ENCODE results near the gene KCNQ4.

Gene KCNQ4

DNA sequence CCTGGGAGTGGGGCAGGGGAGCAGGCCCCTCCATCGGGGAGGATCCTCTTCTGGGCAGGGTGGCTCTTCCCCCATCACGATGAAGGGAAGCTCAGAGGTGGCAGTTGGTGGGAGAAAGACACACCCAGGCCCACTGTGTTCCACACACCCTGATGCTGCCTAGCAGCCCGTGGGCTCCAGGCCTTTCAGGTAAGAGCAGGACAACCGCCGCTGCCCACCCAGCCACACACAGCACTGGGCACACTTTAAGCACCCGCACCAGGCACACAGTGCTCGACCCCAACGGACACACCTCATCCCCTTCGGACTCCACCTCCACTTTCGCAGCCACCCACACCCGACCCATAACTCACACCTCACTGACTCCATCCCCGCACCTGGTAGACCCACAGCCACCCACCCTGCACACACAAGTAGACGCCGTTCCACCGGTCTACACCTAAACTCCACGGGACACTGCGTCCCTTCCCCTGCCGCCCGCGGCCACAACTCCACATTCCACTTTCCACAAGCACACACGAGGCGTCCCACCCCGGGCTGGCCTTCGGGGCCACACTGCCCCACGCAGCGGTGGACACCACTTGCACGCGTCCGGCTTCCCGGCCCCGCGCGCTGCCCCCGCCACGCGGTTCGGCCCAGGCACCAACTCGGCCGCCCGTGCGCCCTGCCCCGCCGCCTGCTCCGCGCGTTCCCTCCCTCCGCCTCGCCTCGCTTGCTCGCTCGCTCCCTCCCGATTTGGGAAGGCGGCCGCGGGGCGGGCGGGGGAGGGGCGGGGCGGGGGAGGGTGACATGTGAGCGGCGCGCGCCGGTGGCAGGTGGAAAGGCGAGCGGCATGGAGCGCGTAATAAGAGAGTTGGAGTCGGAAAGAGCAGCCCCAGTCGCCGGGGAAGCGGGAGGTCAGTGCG, at the start of gene KCNQ4:
Gene KCNQ4 (plus strand): TSS at position 787 of the 905 bp plus-strand sequence. CDS start 307 bp downstream, outside the sequence.
- DNase-seq (ENCODE audit: low read depth in 2 of 2) = no peak

DNA sequence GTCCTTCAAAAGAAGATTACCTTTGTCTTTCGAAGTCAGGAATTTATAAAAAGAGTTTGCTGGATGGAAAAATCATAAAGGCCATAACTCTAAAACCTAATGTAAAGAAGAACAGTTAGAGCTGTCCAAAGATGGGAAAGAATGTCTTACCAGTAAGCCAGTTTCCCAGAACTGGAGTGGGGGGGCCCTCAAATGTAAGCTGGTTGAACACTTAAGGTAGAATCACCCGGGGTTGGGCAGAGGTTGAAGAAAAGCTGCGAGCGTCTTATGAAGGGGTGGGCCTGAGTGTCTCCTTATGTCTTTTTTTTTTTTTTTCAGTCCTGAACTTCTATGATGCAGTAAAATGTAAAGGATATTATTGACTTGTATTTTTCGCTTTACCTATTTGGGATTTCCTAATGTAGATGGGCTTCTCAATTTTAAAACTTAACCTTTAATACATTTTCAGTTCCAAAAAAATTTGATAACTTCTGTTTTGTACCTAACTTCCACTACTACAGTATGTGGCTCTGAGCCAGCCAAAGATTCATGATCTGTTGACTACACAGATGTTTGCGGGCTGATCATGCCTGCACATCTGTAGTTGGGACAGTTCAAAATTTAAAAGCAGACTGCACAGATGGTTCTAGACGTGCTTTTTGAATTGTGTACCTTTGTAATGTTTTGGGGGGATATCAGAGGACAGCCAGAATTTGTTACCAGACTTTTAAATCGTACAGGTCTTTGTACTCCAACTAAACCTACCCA, 48.5 kb upstream of the KCNQ4 start:
- DNase-seq (ENCODE audit: low read depth in 2 of 2) = no peak

DNA sequence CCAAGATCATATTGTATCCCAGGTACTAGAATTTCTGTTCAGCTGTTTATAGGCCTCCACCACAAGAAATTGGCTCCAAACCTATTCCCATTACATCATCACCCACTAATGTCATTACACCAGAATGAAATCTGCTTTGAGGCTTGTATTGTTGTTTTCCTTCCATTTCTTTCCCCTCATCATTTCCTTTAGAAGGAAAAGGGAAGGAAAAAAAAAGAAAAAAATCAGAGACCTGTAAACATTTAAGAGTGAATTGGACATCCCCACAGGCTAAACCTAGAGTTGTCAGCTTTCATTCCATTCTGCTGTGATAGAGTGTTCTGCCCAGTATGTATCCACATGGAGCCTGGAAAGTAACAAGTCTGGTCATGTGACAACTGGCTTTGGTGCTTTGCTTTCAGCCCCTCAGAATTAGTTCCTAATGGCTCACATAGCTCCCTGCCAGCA, 47.5 kb upstream of the KCNQ4 start:
- DNase-seq (ENCODE audit: low read depth in 2 of 2) = no peak

DNA sequence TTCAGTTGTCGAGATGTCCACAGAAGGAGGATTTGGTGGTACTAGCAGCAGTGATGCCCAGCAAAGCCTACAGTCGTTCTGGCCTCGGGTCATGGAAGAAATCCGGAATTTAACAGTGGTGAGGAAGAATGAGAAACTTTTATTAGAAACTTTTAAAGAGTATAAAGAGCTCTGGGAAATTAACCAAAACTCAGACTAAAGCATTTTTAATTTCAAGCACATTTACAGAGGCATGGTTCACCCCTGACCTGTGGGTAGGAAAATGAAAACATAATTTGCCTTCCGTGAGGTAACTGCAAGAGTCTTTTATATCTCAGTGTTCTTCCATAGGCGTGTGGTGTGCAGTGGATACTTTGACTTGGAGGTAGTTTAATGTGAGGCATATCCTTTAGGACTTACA, 44.8 kb upstream of the KCNQ4 start:
- DNase-seq (ENCODE audit: low read depth in 2 of 2) = no peak

DNA sequence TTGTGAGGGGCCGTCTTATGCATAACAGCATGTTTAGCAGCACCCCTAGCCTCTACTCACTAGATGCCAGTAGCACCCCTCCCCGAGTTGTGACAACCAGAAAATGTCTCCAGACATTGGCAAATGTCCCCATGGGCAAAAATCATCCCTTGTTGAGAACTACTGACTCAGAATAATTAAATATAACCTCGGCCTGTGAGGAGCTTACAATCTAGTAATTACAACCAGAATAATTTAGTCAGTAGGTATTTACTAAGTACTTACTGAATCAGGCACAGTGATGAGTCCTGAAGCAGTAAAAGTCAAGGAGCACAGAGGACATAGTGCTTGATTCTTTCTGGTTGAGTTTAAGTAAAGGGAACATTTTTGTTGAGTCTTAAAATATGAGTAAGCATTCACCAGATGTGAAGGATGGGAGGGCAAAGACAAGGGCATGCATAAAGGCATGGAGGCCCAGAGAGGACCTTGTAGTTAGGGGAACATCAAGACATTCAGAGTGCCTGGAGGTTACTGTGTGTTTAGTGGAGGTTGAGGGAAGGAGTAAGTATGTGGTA, 44.1 kb upstream of the KCNQ4 start:
- DNase-seq (ENCODE audit: low read depth in 2 of 2) = no peak

DNA sequence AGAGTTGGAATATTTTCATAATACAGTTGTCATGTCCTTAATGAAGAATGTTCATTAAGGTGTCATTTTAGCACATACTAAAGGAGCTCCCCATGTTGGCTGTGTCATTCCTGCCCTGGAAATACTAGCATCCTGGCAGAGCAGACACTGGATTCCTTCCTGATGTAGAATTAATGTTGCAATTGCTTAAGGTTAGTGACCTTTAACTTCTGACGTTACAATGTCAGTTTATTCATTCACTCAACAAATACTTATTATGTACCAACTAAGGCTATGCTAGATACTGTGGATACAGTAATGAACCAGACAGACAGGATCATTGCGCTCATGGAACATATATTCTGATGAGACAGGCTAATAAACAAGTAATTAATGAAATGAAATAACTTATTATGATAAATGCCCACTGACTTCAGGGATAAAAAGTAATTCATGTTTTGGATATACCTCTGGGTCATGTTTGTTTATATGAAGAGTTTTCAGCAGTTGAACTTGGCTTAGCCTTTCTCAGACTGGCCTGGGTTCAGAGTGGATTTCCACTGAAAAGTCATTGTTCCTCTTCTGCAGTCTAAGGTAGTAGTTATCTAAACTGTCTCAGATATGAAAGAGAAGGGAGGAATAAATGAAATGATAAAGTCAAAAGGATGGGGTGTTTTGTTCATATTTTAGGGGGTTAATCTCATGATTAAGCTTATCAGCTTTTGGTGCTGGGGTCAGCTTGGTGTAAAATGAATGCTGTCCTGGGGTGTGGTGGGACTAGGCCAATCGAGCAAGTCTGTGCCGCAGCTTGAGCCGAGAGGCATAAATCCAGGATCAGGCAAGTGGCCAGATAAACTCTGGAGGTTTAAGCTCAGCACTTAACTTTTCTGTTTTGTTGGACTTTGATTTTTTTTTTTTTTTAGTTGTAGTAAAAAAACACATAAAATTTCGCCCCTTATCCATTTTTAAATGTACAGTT, 43.3 kb upstream of the KCNQ4 start:
- DNase-seq (ENCODE audit: low read depth in 2 of 2) = no peak

DNA sequence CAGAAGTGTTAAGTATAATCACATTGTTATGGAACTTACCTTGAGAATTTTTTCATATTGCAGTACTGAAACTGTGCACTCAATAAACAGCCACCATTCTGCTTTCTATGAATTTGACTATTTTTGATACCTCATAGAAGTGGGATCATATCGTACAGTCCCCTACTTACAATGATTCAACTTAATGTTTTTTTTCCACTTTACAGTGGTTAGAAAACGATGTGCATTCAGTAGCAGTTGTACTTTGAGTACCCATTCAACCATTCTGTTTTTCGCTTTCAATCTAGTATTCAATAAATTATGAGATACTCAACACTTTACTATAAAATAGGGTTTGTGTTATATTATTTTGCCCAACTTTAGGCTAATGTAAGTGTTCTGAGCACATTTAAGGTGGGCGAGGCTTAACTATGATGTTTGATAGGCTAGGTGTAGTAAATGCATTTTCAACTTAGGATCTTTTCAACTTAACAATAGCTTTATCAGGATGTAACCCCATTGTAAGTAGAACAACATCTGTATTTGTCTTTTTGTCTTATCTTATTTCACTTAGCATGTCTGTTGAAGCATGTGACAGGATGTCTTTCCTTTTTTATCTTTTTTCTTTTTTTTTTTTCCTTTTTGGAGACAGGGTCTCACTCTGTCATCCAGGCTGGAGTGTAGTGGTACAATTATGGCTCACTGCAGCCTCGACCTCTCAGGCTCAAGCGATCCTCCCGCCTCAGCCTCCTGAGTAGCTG, 42.4 kb upstream of the KCNQ4 start:
- DNase-seq (ENCODE audit: low read depth in 2 of 2) = no peak

DNA sequence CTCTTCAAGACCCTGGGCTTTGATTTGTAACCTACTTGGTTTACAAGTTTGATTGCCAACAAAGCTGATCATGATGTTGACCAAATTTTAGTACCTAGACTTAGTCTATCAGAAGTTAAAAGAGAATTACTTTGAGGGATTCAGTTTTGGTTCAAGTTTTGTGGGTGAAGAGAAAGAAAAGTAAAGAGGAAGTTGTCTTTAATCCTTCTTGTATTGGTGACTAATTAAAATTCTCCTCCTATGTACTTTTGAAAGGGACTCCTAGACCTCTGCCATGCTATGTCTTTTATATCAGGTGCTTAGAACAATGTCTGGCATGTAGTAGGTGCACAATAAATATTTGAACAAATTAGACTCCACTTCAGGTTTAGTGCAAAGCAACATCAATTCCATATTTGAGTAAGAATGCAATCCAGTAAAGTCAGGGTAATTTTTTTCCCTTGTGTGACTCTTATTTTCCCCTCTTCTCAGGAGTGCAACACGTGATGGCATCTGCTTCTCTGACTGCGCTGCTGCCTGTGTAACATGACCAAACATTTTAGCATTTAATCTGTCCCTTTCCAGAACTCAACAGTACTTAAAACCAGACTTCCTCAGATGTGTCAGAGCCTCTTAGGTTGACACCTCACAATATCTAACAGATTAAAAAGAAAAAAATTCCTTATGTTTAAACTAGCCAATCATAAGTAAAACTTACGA, 41.1 kb upstream of the KCNQ4 start:
- no peak for DNase-seq (ENCODE audit: low read depth in 2 of 2)

DNA sequence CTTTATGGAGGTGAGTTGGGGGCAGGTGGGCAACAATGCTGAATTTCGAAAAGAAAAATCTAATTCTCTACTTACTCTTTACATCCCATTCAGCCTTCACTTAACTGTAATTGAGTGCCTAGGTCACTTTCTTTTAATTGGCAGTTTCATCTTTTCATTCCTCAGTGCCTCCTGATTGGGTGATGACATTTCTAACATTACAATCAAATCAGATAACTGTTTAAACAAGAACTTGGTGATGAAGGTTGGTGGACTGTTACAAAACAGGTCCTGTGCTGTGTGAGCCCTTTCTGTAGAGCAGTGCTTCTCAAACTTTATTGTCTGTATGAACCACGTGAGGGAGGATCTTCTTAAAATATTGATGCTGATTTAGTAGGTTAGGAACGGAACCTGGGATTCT, 40.1 kb upstream of the KCNQ4 start:
- DNase-seq (ENCODE audit: low read depth in 2 of 2) = no peak

DNA sequence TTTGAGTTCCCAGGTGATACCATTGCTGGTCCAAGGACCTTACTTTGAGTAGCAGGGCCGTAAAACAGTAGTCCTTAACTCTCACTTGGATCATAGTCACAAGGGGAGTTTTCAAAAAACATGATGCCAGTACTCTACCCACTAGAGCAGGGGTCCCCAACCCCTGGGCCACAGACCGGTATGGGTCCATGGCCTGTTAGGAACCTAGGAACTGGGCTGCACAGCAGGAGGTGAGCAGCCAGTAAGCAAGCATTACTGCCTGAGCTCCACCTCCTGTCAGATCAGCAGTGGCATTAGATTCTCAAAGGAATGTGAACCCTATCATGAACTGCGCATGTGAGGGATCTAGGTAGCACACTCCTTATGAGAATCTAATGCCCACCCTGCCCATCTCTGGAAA, 39.7 kb upstream of the KCNQ4 start:
- no peak for DNase-seq (ENCODE audit: low read depth in 2 of 2)

DNA sequence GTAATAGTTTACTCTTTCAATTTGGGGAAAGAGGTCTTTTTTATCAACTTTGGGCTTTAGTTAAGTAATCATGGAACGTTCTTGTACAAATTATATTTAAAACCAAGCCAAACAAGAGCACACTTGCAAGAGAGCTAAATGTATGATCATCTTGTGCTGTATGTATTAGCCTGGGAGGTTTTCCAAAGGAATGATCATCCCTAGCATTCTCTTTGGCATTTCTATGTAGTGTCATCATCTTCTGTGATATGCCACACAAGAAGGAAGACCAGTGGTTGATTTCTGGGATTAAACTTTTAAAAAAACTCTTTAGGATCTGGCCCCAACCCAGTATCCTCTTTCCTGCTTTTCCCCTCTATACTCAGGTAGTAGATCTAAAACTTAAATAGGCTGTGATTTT, 38.4 kb upstream of the KCNQ4 start:
- DNase-seq (ENCODE audit: low read depth in 2 of 2) = no peak

DNA sequence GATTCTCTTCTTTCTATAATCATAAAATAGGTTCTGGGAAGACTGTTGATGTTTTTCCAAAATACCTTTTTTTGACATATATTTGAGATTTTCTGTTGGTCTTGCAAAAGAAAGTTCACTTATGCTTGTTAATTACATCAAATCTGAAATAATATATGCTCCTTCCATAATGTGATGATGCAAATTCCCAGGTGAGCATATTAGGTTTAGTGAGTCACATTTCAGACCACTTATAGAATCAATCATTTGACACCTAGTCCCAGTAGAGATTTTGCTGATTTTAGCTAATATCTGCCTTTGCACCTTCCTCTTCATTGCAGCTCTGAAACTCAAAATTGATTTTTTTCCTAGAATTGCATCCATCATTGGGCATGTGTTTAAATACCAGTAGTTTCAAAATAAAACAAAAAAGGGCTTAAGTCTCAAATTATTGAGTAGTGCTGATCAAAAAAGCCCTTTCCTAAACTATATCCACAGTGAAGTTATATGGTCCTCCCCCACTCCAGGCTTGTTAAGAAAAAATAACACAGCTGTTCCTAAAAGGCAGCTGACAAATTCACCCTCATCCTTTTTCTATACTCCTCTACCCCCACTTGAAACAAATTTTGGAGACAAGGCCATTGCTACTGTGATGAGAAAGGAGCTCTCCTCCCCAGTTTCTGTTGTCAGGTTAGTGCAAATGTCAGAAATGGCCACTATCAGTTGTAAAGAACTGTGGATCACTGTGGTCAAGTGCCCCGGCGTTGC, 37.1 kb upstream of the KCNQ4 start:
- DNase-seq (ENCODE audit: low read depth in 2 of 2) = no peak

DNA sequence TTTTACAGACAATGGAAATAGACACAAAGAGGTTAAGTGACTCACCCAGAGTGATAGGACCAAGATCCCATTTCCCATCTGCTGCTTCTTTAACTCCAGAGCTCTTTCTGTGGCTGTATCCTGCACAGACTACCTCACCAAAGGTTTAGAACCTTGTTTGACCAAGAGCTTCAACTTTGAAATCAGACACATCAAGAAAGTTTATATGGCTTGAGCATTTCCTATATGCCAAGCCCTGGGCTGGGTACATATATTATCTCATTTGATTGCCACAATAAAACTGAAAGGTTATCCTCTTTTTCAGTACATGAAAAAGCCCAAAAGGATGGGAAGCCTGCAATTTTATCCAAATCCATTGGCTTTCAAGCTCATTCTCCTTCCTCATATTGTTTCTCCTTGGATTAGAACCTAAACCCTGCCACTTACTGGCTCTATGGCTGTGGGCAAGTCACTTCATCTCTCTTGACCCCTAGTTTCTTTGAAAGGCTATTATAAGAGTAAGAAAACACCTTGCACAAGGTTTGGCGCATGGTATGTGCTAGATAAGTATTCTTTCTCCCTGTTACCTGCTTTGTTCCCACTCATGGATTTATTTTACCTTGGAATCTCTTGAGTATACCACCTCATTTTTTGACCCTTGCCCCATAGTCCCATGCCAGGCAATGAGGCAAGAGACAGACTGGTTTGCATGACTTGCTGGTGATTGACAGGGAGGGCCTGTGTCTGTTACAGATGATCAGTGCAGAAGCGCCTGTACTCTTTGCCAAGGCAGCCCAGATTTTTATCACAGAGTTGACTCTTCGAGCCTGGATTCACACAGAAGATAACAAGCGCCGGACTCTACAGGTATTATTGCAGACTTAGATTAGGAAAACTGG, 34.5 kb upstream of the KCNQ4 start:
- DNase-seq (ENCODE audit: low read depth in 2 of 2) = no peak

DNA sequence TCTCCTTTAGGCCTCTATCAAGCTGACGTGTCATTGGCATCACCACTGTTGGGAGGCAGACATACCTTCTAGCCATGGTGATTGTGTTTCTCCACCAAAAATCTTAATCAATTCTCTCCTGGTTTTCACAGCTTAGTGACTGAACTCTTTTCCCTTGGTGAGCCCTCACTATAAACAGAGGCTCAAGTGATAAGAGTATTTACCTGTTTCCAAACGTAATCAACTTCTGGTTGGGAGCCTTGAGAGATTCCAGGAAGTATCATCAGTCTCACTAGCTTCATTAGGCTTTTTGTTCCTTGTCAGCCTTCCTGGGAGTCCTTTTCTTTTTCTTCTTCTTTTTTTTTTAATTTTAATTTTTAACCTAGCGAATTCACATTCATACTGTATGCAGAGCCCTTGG, 33.8 kb upstream of the KCNQ4 start:
- DNase-seq (ENCODE audit: low read depth in 2 of 2) = no peak

DNA sequence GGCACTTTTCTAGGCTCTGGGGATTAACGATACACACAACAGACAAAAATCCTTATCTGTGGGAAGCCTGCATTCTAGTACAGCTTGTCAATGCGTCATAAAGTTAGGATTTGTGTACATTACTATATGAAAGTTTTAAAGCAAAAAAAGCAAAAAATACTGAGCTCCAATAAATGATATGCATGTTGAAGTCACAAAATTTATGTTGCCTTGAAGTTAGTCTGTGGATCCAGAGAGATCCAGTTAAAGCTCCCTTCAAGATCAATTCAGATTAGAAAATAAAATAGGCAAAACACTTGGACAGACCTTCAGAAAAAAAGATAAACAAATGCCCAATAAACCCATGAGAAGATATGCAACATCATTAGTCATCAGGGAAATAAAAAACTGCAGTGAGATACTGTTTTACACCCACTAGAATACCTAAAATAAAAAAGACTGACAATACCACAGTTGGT, 33.1 kb upstream of the KCNQ4 start:
- no peak for DNase-seq (ENCODE audit: low read depth in 2 of 2)

DNA sequence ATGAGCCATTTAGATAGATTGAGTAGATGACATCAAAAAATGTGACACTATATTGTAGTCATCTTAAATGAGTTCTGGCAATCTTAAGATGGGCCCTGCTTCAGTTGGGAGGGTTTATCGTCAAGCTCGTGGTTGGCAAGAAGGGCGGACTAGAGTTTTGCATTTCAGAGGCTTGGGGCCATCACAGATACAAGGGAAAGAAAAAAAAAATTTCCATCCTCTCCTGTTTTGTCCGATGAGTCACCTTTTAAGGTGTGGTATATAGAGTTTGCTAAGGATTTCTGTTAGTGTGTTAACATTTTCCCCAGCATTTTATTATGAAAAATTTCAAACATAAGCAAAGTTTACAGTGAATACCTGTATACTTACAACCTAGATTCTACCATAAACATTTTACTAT, 31.8 kb upstream of the KCNQ4 start:
- no peak for DNase-seq (ENCODE audit: low read depth in 2 of 2)

DNA sequence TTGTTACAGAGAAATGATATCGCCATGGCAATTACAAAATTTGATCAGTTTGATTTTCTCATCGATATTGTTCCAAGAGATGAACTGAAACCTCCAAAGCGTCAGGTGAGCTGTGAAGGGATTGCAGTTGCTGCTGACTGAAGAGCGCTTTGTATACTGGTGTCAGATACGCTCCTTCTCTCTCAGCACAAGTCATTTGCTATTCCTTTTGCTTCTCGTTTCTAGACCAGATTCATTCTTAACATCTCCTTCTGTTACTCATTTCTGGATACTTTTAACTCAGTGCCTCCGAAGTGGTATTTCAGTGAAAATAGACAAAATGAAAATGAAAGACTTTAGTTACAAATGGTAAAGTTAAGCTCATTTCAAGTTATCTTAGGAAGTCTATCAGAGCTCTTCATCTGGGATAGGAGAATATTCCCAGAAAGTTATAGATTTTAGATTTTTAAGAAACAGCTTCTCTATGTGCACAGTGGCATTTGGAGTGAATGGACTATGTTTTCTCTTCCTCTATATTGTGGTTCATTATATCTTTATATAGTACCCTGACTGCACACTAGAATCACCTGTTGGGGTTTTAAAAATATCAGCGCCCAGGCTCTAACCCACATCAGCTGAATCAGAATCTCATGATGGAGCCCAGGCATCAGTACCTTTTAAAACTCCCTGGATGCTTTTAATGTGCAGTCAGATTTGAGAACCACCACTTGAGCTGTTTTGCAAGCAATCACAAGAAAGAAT, 30.3 kb upstream of the KCNQ4 start:
- DNase-seq (ENCODE audit: low read depth in 2 of 2) = no peak

DNA sequence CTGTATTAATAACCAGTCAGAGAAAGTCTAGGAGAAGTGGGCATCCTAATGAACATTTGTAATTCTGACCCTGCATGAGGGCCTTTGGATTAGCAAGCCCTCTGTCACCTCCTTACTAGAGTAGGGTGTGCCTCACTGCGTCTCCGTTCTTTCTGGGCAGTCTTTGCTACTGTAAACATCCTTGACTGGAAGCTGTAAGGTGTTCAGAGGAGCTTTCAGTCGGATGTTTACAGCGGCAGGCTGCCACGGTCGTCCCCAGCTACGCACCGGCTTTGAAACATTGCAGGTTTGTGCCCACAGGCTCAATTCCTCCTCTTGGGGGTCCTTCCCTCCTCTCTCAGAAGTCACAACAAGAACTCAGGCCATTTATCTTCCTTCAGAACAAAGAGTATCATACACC, 29.4 kb upstream of the KCNQ4 start:
- no peak for DNase-seq (ENCODE audit: low read depth in 2 of 2)

Measured in stimulated activated CD8-positive, alpha-beta memory T cell treated with anti-CD3 and anti-CD28 coated beads, Interleukin-2, amount 100 ng/mL, for 1 hour (primary cell).